ENCODE results near the gene OR2AT4.
"Not testable (repeated sequence)": the region's sequence is repeated elsewhere in the genome, so short reads cannot be mapped to it uniquely, and the experiment has no call there.

The OR2AT4 gene

DNA sequence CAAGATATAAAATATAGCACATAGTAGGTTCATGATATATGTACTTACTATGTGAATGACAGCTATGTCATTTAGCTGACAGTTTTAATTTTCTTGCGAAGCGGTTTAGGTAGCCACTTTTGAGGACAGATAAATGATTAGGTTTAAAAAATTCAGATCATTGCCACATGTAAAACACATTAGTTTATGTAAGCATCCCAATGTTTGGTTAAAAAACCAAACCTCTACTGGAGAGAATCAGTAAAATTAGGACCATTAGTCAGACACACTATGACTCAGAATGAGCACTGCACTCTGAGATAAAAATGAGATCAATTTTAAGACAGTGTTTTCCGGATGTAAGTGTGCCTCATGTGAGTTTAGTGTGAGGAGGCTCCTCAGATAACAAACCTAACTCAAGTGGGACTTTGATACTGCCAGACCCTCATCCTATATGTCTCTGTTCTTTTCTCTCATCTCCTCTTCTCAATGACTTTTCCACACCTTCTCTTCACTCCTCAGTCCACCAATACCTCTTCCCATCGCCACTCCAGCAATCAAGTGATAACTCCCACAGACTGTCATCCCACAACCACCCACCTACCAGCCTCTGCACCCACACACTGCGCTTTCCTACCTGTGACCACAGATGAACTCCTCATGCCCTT, 6.8 kb upstream of the OR2AT4 start:
- no peak for DNase-seq (ENCODE audit: low read depth)

- DNase-seq (ENCODE audit: low read depth), result no peak
These were observed 4.9 kb upstream of the OR2AT4 start for GRCh38 chr11:75101424-75102128.

GRCh38 chr11:75100314-75100713, 3.6 kb upstream of the OR2AT4 start:
- no peak for DNase-seq (ENCODE audit: low read depth)

DNA sequence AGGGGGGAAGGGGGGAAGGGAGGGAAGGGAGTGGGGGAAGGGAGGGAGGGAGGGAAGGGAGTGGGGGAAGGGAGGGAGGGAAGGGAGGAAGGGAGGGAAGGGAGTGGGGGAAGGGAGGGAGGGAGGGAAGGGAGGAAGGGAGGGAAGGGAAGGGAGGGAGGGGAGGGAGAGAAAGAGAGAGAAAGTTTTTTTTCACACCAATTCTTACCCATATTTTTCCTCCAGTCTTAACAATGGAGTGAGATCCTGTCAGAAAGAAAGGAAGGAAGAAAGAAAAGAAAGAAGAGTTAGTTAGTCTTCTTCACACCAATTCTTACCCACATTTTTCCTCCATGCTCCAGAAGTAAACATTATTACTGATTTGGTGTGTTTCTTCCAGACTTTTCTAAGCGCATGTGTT, 3.0 kb upstream of the OR2AT4 start:
- DNase-seq (ENCODE audit: low read depth), result no peak

DNA sequence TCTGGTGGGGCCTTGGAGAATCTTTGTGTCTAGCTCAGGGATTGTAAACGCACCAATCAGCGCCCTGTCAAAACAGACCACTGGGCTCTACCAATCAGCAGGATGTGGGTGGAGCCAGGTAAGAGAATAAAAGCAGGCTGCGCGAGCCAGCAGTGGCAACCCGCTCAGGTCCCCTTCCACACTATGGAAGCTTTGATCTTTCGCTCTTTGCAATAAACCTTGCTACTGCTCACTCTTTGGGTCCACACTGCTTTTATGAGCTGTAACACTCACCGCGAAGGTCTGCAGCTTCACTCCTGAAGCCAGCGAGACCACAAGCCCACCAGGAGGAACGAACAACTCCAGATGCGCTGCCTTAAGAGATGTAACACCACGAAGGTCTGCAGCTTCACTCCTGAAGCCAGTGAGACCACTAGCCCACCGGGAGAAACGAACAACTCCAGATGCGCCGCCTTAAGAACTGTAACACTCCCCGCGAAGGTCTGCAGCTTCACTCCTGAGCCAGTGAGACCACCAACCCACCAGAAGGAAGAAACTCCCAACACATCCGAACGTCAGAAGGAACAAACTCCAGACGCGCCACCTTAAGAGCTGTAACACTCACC, 2.3 kb upstream of the OR2AT4 start:
- not testable (repeated sequence) for DNase-seq (ENCODE audit: low read depth)

DNA sequence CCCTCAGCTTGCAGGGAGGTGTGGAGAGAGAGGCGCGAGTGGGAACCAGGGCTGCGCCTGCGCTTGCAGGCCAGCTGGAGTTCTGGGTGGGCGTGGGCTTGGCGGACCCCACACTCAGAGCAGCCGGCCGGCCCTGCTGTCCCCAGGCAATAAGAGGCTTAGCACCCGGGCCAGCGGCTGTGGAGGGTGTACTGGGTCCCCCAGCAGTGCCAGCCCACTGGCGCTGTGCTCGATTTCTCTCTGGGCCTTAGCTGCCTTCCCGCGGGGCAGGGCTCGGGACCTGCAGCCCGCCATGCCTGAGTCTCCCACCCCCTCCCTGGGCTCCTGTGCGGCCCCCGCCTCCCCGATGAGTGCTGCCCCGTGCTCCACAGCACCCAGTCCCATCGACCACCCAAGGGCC, 1.5 kb upstream of the OR2AT4 start:
- DNase-seq (ENCODE audit: low read depth), result not testable (repeated sequence)

DNA sequence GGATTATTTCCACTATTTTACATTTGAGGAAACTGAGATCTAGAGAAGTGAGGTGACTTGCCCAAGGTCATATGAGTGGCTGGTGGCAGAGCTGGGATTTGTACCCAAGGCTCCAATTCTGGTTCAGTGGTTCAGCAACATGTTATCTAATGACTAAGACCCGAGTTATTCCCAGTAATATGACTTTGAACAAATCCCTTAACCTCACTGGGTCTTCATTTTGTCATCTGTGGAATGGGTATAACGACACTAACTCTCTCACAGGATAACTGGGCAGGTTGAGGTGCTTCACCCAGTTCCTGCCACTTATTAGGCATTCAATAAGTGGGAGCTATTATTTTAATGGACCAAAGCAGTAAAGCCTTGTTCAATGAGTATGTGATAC, 489 bp upstream of the OR2AT4 start:
- DNase-seq (ENCODE audit: low read depth), result no peak

DNA sequence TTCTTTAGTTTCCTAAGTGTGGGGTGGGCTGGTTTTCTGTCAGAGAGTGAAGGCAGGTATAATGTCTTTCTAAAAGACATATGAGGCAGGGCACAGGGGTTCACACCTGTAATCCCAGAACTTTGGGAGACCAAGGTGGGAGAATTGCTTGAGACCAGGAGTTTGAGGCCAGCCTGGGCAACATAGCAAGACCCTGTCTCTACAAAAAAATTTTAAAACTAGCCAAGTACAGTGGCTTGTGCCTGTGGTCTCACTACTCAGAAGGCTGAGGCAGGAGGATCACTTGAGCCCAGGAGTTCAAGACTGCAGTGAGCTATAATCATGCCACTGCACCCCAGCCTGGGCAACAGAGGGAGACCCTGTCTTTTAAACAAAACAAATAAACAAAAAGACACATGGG, 2.3 kb downstream of the OR2AT4 start:
- DNase-seq (ENCODE audit: low read depth), result not testable (repeated sequence)

- DNase-seq (ENCODE audit: low read depth), result no peak
These were observed 6.0 kb downstream of the OR2AT4 start for GRCh38 chr11:75090671-75091177.

DNA sequence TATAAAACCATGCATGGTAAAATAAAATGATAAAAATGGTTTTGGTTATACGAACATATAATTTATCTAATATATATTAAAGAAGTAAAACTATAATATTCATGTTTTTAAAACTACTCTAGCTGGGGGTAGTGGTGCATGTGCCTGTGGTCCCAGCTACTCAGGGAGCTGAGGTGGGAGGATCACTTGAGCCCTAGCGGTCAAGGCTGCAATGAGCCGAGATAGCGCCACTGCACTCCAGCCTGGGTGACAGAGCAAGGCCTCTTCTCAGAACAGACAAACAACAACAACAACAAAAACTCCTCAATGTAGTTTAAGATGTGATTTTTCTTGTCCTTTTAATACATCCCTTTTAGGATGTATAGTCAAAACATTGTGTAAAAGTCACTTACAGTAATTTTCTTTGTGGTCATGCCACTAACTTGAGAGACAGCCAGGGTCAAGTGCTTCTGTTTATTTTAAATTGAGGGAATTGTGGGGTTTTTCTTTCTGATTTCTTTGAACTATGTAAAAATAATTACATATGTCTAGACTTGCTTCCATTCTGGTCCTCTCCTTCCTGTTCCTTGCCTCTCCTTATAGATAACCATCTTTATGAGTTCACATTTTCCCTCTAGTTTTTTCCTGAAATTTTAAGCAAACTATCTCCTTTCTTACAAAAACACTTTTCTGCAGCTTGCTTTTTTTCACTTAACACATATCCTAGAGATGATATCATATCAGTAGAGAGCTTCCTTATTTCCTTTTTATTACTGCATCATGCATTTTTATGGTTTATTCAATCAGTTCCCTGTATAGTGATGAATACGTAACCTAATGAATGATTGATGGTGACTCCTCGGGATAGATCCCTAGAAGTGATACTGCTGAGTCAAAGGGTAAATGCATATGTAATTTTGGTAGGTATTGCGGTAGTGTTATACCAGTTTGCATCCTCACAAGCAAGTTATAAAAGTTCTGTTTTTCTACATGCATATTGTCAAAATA, 9.1 kb downstream of the OR2AT4 start:
- no peak for DNase-seq (ENCODE audit: low read depth)

DNA sequence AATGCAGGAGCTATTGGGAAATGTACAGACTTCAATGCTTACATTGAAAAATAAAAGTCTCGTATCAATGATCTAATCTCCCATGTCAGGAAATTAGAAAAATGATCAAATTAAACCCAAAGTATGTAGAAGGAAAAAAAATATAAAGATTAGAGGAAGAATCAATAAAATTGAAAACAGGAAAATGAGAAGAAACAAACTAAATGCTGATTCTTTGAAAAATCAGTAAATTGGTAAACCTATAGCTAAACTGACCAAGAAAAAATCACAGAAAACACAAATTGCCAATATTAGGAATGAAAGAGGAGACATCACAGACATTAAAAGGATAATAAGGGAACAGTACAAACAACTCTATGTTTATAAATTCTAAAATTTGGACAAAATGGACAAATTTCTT, 11.8 kb downstream of the OR2AT4 start:
- no peak for DNase-seq (ENCODE audit: low read depth)

DNA sequence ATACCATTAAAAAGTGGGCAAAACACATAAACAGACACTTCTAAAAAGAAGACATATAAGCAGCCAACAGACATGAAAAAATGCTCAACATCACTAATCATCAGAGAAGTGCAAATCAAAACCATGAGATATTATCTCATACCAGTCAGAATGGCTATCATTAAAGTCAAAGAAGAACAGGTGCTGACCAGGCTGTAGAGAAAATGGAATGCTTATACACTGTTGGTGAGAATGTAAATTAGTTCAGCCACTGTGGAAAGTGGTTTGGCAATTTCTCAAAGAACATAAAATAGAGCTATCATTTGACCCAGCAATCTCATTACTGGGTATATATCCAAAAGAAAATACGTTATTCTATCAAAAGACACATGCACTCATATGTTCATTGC, 13.5 kb downstream of the OR2AT4 start:
- no peak for DNase-seq (ENCODE audit: low read depth)

GRCh38 chr11:75082601-75083216, 14.0 kb downstream of the OR2AT4 start:
- DNase-seq (ENCODE audit: low read depth), result no peak

GRCh38 chr11:75079546-75079945, 17.1 kb downstream of the OR2AT4 start:
- DNase-seq (ENCODE audit: low read depth), result no peak

DNA sequence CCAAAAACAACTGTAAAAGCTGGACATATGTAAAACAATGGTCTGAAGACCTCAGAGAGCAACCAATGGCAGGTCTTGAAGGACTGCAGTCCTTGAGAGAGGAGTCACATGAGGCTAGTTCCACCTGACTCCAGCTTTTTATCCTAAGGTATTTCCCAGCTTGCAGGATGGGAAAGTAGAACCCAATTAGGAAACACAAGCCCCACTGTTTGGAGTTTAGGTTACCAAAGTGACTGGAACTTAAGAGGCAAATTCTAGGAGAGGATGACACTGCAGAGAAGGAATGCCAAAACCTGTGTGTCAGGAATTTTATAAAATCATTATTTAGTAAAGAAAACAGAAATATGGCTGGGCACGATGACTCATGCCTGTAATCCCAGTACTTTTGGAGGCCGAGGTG, 18.4 kb downstream of the OR2AT4 start:
- no peak for DNase-seq (ENCODE audit: low read depth)

- no peak for DNase-seq (ENCODE audit: low read depth)
These were observed 19.4 kb downstream of the OR2AT4 start for GRCh38 chr11:75077316-75077715.

DNA sequence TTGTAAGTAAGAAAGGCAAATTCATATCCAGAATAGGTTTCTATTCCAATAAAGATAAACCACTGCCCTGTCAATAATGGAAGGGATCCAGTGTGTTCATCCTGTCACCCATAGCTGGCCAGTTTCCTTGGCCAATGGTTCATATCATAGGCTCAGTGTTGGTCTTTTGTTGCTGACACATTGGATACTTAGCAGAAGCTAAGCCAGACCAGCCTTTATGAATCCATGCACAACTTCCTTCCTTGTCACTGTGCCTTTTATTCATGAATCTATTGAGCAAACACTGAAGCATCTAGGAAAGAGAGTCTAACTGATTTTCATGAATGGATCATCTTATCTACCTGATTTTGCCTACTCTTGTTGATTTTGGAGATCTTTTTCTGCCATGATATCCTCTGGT, 20.0 kb downstream of the OR2AT4 start:
- DNase-seq (ENCODE audit: low read depth), result no peak

- no peak for DNase-seq (ENCODE audit: low read depth)
These were observed 23.1 kb downstream of the OR2AT4 start for GRCh38 chr11:75073459-75074190.

- DNase-seq (ENCODE audit: low read depth), result no peak
These were observed 24.1 kb downstream of the OR2AT4 start for GRCh38 chr11:75072582-75072981.

- DNase-seq (ENCODE audit: low read depth), result no peak
These were observed 27.2 kb downstream of the OR2AT4 start for GRCh38 chr11:75069473-75069872.

DNA sequence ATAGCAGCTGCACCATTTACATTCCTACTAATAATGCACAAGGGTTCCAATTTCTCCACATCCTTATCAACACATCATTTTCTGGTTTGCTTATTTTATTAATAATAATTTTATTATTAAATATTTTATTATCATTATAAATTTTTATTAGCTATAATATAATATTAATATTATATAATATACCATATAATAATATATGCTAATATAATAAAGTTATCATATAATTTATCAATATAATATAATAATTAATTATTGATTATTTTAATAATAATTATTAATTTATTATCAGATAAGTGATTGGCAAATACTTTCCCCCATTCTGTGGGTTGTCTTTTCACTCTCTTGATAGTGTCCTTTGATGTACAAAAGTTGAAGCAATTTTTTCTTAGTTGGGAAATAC, 27.7 kb downstream of the OR2AT4 start:
- no peak for DNase-seq (ENCODE audit: low read depth)
